GM12873 (cell line): ENCODE data around the gene CAMSAP1.

ENCODE experiments used
- TF ChIP-seq, protein P1 (sequence below): IDR thresholded peaks from 2 replicates; pipeline ENCODE4 v1.5.1; 2012; ENCODE audit warnings: low read depth, mild to moderate bottlenecking, moderate library complexity, low read length, control low read depth; ENCODE audit not compliant: insufficient read depth; ENCODE audit errors: missing control alignments

Gene CAMSAP1

DNA sequence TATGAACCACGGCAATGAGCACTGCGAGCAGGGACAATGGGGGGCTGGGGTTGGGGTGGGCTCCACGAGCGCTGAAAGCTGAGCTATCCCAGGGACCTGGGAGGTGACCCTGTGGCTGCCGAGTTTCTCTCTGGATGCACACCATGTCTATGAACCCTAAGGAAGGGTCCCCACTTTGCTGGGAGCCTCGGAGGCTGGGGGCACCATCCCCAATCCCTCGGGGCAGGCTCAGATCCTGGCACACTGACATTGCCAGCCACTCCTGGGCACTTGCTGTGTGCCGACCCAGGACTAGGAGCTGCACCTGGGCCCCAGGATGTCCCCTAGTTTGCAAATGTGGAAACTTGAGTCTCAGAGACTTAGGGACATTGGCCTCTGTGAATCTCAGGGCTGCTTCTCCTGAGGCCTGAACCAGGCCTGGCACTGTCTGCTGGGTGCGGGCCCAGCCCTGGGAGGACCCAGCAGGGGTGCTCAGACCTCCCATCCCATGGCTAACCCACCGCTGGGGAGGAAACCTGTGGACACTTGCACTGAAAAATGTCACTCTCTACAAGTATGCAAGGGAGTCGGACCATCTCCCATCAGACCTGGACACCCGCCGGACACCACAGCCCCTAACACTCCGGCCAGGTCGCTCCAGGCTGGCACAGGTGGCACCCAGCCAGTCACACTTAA, 13.0 kb upstream of the CAMSAP1 start:
- TF ChIP-seq, protein P1, sequence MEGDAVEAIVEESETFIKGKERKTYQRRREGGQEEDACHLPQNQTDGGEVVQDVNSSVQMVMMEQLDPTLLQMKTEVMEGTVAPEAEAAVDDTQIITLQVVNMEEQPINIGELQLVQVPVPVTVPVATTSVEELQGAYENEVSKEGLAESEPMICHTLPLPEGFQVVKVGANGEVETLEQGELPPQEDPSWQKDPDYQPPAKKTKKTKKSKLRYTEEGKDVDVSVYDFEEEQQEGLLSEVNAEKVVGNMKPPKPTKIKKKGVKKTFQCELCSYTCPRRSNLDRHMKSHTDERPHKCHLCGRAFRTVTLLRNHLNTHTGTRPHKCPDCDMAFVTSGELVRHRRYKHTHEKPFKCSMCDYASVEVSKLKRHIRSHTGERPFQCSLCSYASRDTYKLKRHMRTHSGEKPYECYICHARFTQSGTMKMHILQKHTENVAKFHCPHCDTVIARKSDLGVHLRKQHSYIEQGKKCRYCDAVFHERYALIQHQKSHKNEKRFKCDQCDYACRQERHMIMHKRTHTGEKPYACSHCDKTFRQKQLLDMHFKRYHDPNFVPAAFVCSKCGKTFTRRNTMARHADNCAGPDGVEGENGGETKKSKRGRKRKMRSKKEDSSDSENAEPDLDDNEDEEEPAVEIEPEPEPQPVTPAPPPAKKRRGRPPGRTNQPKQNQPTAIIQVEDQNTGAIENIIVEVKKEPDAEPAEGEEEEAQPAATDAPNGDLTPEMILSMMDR: no peak

- TF ChIP-seq, protein P1: no peak
Observed at GRCh38 chr9:135919318-135919890, 12.1 kb upstream of the CAMSAP1 start.

DNA sequence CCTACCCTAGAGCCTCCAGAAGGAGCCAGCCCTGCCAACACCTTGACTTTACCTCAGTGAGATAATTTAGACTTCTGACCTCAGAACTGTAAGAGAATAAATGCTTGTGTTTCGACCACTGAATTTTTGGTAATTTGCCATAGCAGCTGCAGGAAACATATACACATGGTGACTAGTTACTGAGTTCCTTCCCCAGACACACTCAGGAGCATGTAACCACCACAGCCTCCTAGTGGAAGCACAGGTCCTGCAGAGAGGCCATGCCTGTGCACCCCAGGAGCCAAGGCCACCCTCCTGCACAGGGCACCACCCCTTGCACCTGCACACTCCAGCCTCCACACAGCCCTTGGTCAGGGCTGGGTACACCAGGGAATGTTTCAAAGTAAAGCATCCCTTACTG, 7.6 kb upstream of the CAMSAP1 start:
- TF ChIP-seq, protein P1: no peak

DNA sequence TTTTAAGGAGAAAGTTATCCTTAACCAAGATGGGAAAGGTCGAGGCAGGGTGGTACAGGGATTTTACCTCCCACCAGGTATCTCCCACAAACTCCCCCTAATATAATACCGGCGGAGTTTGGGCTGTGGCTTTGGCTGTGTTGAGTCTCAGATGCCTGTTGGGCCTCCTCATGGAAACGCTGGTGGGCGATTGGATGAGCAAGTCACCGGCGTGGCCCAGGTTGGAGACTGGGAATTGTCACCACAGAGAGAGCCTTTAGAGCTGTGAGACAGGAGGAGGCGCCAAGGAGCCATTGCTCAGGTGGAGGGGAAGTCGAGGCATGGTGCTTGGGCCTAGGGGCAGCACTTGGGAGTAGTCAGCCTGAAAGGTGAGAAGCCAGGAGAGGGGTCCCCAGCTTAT, 3.4 kb upstream of the CAMSAP1 start:
- TF ChIP-seq, protein P1: no peak

DNA sequence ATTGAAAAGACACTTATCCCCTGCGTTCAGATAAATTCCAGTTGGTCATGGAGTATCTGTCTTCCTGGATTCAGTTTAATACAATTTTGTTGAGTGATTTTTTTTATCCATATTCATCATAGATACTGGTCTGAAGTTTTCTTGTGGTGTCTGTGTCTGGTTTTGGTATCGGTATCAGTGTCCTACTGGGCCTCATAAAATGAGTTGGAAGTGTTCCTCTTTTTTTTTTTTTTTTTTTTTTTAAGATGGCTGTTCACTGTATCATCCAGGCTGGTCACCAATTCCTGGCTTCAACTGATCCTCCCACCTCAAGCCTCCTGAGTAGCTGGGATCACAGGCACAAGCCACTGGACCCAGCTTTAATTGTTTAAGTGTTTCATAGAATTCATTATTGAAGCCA, 2.9 kb upstream of the CAMSAP1 start:
- TF ChIP-seq, protein P1: no peak

- TF ChIP-seq, protein P1: no peak
Observed at GRCh38 chr9:135909371-135909770, 2.0 kb upstream of the CAMSAP1 start.

DNA sequence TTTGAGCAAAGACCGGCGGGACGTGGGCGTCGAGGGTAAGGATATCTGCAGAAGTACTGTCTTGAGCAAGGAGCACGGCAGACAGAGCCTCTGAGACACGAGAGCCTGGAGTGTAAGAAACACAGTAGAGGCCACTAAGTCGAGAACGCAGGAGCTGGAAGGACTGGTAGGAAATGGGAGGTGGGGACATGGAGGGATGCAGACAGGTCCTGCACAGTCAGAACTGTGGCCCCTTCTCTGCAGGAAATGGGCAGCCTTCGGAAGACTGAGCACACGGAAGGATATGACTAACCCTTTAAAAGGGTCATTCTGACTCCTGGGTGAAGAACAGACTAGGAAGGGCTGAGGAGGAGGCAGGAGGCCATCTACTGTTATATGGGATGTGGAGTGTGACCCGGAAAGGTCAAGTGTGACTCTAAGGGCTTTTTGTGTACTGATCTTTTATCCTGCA, 1.4 kb upstream of the CAMSAP1 start:
- TF ChIP-seq, protein P1: no peak
